GM18520 (cell line): ENCODE data around the gene TNFRSF1A.
"Not testable (repeated sequence)": the region's sequence is repeated elsewhere in the genome, so short reads cannot be mapped to it uniquely, and the experiment has no call there.

ENCODE experiments used
- ATAC-seq: cut with Tn5 transposase; IDR thresholded peaks from one replicate; pipeline ENCODE4 v1.9.1; 2021; ENCODE audit not compliant: unreplicated experiment

Gene TNFRSF1A

DNA sequence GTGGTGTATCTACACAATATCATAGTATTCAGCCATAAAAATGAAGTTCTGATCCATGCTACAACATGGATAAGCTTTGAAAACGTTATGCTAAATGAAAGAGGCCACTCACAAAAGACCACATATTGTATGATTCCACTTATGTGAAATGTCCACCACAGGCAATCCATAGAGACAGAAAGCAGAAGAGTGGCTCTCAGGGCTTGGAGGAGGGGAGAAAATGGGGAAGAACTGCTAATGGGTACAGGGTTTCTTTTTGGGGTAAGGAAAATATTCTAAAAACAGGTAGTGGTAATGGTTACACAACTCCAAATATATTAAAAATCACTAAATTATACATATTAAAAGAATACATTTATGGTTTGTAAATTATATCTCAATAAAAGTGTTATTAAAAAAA lies 17.0 kb upstream of the TNFRSF1A start:
- ATAC-seq = no peak

DNA sequence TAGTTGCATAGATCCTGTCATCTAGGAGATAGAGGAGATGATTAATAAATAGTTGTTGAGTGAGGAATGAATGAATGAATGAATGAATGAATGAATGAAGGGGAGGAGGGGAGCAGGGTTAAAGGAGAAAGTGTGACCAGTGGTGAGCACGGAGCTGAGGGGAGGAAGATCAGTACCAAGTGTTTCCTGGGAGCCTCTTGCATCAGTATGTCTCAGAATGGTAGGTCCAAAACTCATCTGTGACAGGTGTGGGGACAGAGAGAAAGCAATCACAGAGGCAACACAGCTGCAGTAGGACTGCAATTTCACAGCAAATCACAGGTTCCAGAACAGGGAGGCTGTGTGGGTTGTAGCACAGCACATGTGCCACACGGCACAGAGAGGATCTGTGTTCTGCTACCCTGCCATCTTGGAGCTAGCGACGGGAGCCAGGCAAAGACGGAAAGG lies 14.5 kb upstream of the TNFRSF1A start:
- no peak for ATAC-seq

DNA sequence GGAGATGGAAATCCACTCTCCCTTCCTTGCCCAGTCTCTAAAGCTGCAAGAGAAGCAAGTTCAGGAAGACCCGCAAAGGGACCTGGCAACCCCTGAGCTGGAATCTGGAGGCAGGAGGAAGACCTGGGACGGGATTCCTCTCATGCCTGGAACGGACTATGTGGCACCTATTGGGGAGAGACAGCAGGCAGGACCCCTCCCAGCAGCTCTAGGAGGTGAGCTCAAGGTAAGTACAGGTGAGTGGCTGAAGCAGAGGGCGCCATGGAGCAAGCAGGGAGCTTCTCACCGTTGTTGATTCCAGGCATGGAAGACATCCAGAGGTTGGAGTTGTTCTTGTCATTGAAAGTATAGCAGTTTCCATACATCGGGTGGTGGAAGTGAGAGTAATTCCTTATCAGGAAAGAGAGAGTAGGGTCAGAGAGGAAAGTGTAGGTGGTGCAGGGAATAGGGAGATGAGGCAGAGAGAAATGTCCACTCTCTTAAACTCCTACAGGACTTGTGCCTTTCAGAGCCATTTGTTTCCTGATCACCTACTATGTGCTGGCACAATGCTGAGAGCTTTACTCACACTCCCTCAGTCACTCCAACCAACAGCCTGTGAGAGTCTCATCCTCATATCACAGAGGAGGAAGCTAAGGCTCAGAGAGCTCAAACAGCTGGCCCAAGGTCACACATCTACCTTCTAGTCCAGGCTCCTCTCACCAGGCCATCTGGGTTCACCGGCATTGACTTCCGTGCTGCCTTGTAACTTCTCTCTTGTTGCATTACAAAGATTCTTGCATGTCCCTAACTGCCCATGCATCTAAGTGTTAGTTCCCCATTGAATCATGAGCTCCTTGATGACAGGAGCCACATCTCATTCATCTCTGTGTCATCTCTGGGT lies 13.9 kb upstream of the TNFRSF1A start:
- peak; percentile 34 for ATAC-seq

DNA sequence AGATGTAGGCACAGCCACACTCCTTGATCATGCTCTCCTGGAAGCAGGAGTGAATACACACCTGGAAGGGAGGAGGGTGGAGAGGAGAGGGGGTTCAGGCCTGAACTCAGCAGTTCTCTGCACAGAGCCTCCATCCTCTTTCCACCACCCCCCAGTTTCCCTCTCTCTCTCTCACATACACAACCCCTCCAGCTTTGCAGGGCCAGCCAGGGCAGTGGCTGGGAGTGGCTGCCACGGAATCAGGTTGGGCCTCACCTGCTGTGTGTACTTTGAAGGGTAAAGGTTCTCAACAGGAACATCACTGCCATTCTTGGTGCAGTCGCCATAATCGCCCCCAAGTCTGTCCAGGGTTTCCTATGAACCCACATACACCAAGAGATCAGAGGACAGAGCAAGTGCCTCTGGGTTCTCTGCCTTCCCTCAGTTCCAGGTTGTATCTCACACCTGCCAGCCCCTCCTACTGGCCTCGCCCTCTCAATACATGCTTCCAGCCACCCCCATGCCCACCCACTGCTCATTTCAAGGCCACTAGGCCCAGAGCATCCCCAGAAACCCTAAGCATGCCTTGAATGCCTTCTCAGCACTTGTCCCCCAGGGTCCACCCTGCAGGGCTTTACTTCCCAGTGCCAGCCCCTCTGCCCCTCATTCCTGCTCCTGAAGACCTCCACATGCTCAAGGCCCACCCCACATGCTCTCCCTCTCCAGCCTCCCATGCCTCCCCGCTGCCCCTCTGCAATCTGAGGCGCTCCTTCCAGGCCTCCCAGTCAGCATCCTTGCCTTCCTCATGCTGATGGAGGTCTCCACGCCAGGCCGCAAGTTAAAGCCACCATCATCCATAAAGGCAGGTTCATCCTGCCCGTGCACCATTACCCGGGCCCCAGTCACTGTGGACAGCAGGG lies 12.9 kb upstream of the TNFRSF1A start:
- no peak for ATAC-seq

DNA sequence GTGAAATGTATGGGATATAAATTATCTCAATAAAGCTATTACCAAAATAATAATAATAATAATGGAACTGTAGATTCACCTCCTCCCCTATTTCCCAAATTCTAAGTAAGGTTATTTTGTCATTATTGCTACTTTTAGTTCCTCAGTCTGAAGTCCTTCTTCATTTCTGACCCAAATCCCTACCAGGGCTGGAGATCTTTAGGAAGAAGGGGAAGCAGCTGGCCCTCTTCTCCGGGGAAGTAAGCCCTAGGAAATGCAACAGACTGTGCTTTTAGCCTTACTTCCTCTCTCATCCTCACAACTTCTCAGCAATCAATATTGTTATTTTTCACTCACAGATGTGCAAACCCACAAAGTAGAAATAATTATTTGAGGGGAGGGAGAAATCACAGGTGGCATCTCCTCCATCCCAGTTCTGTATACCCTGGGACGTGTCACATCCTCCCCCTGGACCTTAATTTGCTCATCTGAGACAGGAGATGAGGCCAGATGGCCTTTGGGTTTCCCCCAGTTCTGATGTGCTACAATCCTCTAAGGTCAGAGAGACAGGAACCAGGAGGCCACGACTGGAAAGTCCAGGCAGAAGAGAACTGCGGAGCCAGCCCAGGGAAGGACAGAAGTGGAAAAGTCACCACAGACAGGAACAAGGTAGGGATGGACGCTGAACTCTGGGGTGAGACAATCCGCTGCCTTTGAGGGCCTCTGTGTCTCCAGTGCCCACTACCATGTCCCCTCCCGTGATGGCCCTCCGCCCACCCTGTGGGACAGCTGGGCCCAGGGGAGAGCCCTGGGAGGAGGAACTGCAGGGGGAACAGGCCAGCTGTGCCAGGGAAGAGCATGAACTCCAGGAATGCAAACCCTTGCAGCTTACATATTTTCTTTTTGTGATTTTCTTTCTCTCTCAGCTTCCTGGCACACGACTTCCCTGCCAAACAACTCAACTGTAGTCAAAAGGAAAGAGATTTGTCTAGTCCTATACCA lies 10.6 kb upstream of the TNFRSF1A start:
- ATAC-seq = no peak

DNA sequence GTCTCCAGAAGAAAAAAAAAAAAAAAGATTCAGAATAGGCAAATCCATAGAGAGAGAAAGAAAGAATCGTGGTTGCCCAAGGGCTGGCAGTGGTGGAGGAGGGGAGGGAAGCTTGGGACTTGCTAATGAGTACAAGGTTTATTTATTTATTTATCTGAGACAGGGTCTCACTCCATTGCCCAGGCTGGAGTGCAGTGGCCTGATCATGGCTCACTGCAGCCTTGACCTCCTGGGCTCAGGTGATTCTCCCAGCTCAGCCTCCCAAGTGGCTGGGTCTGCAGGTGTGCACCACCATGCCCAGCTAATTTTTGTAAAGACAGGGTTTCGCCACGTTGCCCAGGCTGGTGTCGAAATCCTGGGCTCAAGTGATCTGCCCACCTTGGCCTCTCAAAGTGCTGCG lies 9.7 kb upstream of the TNFRSF1A start:
- no peak for ATAC-seq

DNA sequence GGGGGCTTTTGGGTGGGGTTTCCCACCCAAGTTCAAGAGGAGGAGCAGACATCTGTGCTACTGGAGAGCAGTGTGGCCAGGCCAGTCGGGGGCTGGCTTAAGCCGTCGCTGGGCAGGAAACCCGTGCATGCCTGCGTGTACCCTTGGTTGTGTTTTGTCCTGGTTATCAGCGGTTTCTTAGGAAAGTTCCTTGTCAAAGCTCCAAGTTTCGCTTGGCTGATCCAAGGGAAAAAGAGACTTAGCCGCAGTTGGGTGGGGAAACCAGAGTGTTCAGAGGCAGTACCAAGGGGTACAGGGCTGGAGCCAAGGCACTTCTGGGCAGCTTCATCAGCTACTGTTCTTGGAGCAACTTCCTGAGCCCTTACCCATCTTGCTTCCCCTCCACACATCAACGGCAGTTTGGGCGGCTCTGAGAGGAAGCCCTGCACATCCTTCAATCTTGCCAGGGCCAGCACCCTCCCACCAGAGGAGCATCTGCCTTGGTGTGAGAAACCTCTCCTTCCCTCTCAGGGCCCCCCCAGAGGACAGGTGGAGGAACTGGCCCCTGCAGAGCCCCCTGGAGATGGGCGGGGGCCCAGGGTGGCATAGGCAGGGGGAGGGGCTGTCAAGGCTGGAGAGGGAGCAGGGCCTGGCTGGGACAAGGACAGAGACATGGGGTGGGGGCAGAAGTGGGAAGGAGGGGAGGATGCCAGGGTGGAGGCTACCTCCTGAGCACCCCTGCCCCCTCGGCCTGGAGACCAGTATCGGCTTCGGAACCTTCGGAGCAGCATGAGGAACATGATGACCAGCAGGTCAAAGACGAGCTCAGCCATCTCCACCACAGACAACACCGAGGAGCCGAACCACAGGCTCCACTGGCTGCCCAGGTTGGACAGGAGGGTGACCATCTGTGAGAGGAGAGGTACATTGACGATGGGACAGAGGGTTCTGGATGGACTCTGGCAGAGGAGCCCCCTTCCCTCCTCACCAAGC lies 5.8 kb upstream of the TNFRSF1A start:
- no peak for ATAC-seq

DNA sequence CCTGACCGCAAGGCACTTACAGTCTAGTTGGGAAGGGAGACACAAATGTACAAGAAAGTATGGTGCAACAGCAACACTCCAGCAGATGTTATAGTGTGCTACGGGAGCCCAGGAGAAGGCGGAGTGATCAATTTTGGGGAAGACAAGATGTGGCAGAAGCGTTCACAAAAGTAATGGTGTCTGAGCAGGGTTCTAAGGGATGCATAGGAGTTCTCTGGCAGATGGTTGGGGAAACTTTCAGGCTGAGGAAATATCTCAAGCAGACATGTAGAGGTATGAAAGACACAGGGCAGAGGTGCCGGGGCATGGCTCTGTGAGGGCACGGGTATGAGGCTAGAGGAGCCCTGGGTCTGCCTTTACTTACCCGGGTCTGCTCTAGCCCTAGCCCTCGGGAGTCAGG lies 5.1 kb upstream of the TNFRSF1A start:
- ATAC-seq = no peak

DNA sequence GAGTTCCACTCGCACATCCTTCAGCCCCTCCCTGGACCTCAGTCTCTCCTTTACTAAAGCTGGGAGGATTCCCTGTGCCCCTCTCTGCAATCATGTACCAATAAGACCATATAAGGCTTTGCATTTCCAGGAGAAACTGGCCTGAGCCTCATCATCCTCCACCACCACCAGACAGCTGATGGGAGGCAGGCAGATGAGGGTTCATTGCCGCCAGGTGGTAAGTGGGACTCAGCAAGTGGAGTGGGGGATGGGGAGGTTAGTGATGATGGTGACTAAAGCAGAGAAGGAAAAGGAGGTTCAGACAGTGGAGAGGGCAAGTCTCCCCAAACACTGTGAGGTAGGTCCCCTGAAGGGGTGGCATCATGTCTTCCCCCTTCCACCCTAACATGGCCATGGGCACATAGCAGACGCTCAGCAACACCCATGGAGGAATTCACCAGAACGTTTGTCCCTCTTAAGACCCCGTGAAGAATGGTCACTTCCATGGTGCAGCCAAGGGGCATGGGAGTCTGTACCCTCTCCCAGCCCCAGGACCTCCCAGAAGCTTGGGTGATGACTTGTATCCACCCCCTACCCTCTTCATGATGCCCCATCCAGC lies 4.5 kb upstream of the TNFRSF1A start:
- no peak for ATAC-seq

DNA sequence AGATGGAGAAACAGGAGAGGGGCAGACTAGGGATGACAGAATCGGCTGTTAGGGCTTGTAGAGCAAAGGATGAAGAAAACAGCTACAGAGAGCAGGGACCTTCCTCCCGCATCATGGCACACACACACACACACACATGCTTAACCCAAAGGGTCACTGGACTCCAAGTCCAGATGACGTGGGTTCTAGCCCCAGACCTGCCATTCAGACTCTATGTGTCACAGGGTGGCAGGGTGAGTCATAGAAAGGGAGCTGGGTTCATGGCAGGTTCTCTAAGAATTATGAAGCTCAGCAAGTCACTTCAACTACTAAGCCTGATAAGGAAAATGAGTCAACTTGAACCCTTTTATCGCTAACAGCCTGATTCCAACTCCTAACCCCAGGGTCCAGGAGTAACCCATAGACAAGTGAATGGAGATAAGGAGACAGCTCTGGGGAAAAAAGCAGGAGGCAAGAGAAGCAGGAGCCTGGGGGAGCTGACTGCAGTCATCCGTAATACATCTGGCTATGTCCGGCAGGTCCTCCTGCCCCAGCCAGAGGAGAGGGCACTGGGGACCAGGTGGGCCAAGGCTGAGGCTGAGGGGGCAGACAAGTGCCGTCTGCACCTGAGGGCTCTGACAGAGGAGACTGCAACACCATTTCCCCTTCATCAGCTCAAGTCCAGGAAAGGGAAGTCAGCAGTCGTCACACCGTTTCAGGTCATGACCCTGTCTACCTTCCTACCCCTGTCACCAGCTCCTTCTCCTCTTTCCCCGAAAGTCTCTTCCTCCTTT lies 3.6 kb upstream of the TNFRSF1A start:
- ATAC-seq = no peak

DNA sequence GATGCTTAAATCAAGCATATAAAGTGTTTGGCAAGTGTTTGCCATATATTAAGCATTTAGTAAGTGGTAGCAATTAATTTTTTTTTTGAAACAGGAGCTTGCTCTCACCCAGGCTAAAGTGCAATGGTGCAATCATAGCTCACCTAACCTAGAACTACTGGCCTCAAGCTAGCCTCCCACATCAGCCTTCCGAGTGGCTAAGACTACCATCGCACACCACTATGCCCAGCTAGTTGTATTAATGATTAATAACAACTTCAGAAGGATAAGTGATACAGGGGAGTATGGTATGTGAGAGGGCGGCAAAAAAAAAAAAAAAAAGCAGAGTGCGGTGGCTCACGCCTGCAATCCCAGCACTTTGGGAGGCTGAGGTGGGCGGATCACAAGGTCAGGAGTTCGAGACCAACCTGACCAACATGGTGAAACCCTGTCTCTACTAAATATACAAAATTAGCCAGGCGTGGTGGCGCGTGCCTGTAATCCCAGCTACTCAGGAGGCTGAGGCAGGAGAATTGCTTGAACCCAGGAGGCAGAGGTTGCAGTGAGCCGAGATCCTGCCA lies 2.3 kb upstream of the TNFRSF1A start:
- not testable (repeated sequence) for ATAC-seq

DNA sequence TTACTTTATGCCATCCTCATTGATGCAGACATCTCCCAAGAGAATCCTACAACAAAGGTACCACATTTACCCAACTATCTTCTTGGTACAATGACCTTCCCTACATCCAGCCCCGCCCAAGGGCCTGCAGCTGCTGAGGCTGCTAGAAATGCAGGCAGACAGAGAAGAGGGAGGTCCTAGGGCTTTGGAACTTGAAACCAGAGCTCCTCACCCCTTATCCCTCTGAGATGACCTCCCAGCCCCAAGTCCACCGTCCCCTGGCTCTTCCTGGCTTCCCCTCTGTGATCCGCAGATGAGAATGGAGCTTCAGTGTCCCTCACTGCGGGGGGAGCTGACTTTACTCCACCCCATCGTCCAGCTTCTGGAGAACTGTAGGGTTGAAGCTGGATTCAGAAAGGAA lies 1.6 kb upstream of the TNFRSF1A start:
- ATAC-seq = no peak

DNA sequence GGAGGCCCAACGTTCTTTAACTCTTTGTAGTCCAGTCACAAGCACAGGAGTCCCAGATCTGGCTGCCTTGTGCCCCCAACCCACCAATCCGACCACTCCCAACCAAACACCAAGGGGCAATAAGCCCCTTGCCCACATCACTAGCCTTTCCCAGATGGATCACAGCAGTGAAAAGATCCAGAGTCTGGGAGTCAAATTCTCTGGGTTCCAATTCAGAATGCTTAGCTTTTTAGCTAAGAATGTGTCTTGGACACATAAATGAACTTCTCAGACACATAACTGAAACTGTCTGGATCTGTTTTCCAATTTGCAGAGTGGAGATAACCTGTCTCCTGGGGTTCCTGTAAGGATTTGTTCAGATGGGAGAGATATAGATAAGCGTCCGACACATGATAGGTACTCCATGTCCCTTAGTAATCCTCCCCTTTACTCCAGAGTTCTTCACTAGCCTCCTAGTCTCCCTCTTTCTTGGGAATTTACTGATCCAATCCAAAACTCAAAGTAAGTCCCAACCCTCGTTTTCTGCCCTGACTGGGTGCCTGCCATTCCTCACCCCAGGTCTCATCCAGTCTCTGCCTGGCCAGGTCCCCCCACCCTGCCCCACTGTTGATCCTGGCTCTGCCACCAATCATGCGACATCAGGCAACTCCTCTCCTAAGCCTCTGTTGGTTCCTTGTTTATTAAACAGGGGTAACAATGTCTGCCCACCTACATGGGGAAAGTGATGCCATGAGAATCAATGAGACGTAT lies 439 bp upstream of the TNFRSF1A start:
- no peak for ATAC-seq

DNA sequence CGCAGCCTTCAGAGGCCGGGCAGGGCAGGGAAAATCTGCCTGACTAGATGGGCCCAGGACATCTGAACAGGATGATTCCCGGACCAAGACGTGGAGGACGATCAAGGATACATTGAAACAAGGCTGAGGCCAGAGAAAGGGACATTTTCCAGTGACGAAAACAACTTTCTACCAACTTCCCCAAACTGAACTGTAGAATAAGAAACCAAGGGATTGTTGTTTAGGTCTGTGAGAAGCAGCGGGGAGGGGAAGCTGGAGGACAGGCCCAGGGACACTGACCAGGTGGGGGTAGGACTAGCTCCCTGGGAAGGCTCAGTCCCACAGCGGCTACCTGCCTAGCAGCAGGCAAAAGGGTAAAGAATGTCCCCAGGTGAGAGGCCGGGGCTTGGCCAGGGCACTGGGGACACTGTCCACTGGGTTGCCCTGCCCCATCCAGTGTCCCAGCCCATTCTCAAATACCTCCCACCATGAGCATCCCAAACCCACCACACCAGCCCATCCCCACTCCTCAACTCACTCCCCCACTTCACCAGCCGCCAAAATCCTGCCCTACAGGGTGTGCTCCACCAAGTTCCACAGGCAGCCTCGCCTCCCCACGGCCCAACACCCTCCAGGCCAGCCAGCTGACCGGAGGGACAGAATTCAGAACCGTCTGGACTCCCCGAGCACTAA lies 995 bp downstream of the TNFRSF1A start:
- ATAC-seq = no peak

DNA sequence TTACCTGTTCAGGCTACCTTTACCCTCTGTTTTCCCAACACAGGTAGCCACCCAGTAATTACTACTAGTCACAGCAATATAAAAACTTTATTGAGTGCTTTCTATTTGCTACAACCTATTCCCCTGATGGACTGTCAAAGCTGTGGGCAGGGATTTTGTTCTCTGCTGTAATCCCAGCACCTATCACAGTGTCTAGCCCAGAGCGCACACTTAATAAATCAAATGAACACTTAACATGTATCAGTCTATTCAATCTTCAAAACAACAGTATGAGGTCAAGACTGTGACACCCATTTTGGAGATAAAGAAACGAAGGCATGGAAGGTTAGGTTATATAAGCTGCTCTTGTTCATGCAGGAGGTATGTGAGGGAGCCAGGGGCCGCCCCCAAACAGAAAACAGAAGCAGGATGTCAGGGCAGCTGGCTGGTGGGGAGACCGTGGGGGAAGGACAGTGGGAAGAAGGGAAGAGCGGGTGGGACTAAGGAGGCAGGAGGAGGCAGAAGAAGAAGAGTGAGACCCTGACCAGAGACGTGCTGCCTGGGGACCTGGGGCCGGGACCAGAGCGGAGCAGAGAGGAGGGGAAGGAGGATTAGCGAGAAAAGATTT lies 1.7 kb downstream of the TNFRSF1A start:
- no peak for ATAC-seq

DNA sequence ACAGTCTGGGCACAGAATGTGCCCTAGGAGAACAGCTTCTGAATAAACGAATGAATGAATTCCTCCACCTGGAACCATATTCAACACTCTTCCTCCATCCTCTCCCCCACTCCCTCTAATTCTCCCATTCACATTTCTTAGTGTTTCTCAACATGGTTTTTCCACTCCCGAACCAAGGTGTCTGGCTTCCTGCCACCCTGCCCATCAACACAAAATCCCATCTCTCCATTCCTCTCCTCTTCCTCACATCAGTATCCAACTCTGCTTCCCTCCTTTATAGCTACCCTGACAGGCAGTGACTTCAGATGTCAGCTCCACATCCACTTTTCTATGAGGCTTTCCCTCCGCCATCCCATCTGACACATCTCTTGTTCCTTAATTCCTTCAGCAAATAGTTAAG lies 2.9 kb downstream of the TNFRSF1A start:
- ATAC-seq = no peak
